Suppressor macrophage (primary cell): Measurements from ENCODE around the gene AP4M1.
"Not testable (repeated sequence)": the region's sequence is repeated elsewhere in the genome, so short reads cannot be mapped to it uniquely, and the experiment has no call there.

Experiments
- DNase-seq, 4 experiments: peaks; one replicate each; pipeline ENCODE4 v3.0.0-alpha.2; 2020 to 2022

Gene AP4M1

GRCh38 chr7:100109521-100110163 is 8.2 kb downstream of the AP4M1 start:
- no peak for DNase-seq

GRCh38 chr7:100111156-100111555 is 9.7 kb downstream of the AP4M1 start:
- no peak for DNase-seq

GRCh38 chr7:100111914-100112313 is 10.5 kb downstream of the AP4M1 start:
- DNase-seq, result no peak

- no peak for DNase-seq
Measured at GRCh38 chr7:100115026-100115425, 13.6 kb downstream of the AP4M1 start.

- no peak for DNase-seq
Measured at GRCh38 chr7:100118388-100119071, 17.1 kb downstream of the AP4M1 start.

- peak; percentile 97 to 98 (median 98) for DNase-seq
Measured at GRCh38 chr7:100119072-100119969, 17.9 kb downstream of the AP4M1 start, which contains the start of the genes CNPY4 and TAF6. Gene CNPY4, plus strand, starts transcription at chr7:100119634. Its CDS starts 111 bp downstream, at chr7:100119745. Gene TAF6, minus strand, starts transcription at chr7:100119358. Its CDS starts 5,149 bp downstream, at chr7:100114209.

- peak; percentile 40 to 61 (median 52) for DNase-seq
Measured at GRCh38 chr7:100119970-100120732, 18.7 kb downstream of the AP4M1 start.

- no peak for DNase-seq
Measured at GRCh38 chr7:100120733-100121036, 19.2 kb downstream of the AP4M1 start.

GRCh38 chr7:100122067-100122466 is 20.6 kb downstream of the AP4M1 start:
- DNase-seq, result no peak

GRCh38 chr7:100122568-100122967 is 21.1 kb downstream of the AP4M1 start:
- DNase-seq, result no peak

GRCh38 chr7:100124301-100125230 is 23.1 kb downstream of the AP4M1 start:
- no peak for DNase-seq

- DNase-seq, result no peak
Measured at GRCh38 chr7:100126239-100126930, 24.9 kb downstream of the AP4M1 start.

- peak; percentile 91 to 95 (median 94) for DNase-seq
Measured at GRCh38 chr7:100126931-100127865, 25.8 kb downstream of the AP4M1 start, which contains the start of gene MBLAC1. Gene MBLAC1, plus strand, starts transcription at chr7:100126967. Its CDS starts 429 bp downstream, at chr7:100127396.

GRCh38 chr7:100127866-100128636 is 26.6 kb downstream of the AP4M1 start:
- peak in 1 of 4 experiments; percentile 14 for DNase-seq

- no peak for DNase-seq
Measured at GRCh38 chr7:100128637-100128963, 27.2 kb downstream of the AP4M1 start.

- DNase-seq, result not testable (repeated sequence)
Measured at GRCh38 chr7:100130220-100130607, 28.8 kb downstream of the AP4M1 start.

- DNase-seq, result peak; percentile 75 to 88 (median 84)
Measured at GRCh38 chr7:100130608-100131453, 29.4 kb downstream of the AP4M1 start.

GRCh38 chr7:100132126-100132525 is 30.7 kb downstream of the AP4M1 start:
- DNase-seq, result no peak
